BE2C (cell line): ENCODE results near the gene LAMA3.
A peak's percentile ranks its signal among the peaks of the same experiment; 100 is the strongest.

Source experiments
- DNase-seq: peaks from one replicate; pipeline ENCODE4 v3.0.0-alpha.2; 2020
- H3K27me3 ChIP-seq: fragments of 250-450 bp; sonication (Bioruptor Pico); 2 replicates; pipeline ENCODE4 v1.5.1; 2020; ENCODE audit warnings: mild to moderate bottlenecking
- H3K36me3 ChIP-seq: fragments of 250-450 bp; sonication (Bioruptor Pico); 2 replicates; pipeline ENCODE4 v1.5.1; 2020; ENCODE audit warnings: mild to moderate bottlenecking
- H3K4me1 ChIP-seq: fragments of 250-450 bp; sonication (Bioruptor Pico); 2 replicates; pipeline ENCODE4 v1.5.1; 2020
- H3K4me3 ChIP-seq: 2 replicates; pipeline ENCODE4 v1.5.1; 2011; ENCODE audit warnings: low read depth, low read length
- H3K9me3 ChIP-seq: fragments of 250-450 bp; sonication (Bioruptor Pico); 2 replicates; pipeline ENCODE4 v1.5.1; 2020
- TF ChIP-seq, protein P1 (sequence below): IDR thresholded peaks from 2 replicates; pipeline ENCODE4 v1.5.1; 2012; ENCODE audit warnings: mild to moderate bottlenecking, low read depth, low read length

The LAMA3 gene

DNA sequence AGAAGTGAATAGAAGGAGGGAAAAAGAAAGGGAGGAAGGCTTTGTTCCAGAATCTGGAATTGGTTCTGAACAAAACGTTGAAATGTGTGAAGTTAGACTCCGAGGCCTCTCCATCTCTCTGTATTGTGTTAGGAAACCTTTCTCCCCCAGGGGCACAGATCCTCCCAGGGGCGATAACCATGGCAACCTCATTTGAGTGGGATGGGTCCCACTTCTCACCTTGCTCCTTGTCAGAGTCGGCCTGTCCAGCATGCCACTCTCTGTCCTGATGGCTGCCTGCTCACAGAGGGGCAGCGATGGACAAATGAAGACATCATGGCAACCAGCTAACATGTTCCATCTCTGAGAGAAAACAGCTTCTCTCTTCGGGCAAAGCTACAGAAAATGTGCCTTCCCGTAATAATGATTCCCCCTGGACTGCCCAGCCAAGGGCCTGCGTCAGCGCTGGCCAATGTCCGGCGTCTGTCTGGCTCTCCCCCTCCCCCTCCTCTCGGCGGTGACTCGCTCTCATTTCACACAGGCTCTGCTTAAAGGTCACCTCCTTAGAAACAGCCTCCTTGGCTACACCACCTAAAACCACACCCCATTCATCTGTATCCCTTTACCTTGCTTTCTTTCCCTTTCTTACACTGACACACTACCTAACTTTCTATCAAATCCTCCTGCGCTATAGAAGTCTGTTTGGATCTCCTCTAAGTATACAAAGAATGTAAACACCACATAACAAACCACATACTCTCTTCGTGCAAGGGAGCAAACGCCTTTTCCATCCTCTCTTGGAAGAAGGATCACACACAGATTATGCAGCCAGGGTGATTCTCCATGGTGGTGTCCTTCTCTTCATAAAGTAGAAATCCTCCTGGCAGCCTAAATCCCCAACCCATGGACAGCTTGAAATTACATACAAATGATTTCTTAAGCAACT is 293.2 kb downstream of the LAMA3 start:
- TF ChIP-seq, protein P1, sequence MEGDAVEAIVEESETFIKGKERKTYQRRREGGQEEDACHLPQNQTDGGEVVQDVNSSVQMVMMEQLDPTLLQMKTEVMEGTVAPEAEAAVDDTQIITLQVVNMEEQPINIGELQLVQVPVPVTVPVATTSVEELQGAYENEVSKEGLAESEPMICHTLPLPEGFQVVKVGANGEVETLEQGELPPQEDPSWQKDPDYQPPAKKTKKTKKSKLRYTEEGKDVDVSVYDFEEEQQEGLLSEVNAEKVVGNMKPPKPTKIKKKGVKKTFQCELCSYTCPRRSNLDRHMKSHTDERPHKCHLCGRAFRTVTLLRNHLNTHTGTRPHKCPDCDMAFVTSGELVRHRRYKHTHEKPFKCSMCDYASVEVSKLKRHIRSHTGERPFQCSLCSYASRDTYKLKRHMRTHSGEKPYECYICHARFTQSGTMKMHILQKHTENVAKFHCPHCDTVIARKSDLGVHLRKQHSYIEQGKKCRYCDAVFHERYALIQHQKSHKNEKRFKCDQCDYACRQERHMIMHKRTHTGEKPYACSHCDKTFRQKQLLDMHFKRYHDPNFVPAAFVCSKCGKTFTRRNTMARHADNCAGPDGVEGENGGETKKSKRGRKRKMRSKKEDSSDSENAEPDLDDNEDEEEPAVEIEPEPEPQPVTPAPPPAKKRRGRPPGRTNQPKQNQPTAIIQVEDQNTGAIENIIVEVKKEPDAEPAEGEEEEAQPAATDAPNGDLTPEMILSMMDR, result no peak
- H3K27me3 ChIP-seq, result no peaks in the 10 kb centered on the region
- no peaks in the 10 kb centered on the region for H3K9me3 ChIP-seq
- H3K4me1 ChIP-seq, result no peaks in the 10 kb centered on the region
- DNase-seq, result peak; percentile 17
- no peaks in the 10 kb centered on the region for H3K36me3 ChIP-seq
- H3K4me3 ChIP-seq, result peak overlapping the region; percentile 26

DNA sequence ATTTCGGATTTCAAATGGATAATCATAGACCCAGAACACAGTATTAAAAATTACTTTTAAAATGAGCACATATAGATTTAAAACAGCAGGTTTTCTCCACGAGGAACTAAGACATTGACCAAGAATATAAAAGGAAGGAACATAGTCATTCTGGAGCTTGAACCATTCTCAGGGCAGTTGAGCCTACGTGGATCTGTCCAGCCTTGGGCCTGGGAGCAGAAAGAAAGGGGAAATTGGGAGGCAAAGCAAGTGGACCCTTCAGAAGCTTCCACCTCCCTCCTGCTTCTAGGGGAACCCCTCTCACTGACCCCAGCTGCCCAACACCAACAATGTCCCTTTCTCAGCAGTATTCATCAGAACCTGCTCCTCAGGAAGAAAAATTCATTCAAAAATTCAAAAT is 293.9 kb downstream of the LAMA3 start:
- DNase-seq, result no peak
- no peaks in the 10 kb centered on the region for H3K9me3 ChIP-seq
- H3K4me3 ChIP-seq, result no peak overlapping the region

DNA sequence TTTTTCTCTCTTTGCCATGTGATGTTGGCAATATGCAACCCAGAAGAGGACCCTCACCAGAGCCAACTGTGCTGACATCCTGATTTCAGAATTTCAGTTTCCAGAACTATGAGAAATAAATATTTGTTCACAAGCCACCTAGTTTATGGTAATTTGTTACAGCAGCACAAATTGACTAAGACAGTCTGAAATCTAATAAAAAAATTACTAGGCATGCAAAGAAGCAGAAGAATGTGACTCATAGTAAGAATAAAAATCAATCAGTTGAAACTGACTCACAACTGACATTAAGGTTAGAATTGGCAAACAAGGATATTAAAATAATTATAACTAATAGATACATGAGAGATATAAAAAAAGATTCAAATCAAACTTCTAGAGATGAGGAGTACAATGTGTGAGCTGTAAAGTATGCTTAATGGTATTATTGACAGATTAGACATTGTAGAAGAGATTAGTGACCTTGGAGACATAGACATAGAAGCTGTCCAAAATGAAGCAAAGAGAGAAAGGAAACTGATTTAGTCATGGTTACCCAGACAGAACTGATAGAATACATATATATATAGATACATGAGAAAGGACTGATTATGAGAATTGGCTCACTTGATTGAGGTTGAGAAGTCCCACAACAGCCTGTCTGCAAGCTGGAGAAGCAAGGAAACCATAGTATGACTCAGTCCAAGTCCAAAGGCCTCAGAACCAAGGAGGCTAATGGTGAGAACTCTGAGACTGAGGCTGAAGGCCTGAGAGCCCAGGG is 297.5 kb downstream of the LAMA3 start:
- TF ChIP-seq, protein P1, result no peak
- Histone ChIP-seq H3K36me3 (no peaks in the 10 kb centered on the region), H3K4me3 (no peak overlapping the region), H3K27me3 (no peaks in the 10 kb centered on the region), H3K9me3 (no peaks in the 10 kb centered on the region), H3K4me1 (no peaks in the 10 kb centered on the region)
- DNase-seq, result no peak

More for the DNA sequence above, 293.9 kb downstream of the LAMA3 start:
- TF ChIP-seq, protein P1, result no peak
- no peaks in the 10 kb centered on the region for H3K4me1 ChIP-seq
- no peaks in the 10 kb centered on the region for H3K27me3 ChIP-seq
- no peaks in the 10 kb centered on the region for H3K36me3 ChIP-seq

DNA sequence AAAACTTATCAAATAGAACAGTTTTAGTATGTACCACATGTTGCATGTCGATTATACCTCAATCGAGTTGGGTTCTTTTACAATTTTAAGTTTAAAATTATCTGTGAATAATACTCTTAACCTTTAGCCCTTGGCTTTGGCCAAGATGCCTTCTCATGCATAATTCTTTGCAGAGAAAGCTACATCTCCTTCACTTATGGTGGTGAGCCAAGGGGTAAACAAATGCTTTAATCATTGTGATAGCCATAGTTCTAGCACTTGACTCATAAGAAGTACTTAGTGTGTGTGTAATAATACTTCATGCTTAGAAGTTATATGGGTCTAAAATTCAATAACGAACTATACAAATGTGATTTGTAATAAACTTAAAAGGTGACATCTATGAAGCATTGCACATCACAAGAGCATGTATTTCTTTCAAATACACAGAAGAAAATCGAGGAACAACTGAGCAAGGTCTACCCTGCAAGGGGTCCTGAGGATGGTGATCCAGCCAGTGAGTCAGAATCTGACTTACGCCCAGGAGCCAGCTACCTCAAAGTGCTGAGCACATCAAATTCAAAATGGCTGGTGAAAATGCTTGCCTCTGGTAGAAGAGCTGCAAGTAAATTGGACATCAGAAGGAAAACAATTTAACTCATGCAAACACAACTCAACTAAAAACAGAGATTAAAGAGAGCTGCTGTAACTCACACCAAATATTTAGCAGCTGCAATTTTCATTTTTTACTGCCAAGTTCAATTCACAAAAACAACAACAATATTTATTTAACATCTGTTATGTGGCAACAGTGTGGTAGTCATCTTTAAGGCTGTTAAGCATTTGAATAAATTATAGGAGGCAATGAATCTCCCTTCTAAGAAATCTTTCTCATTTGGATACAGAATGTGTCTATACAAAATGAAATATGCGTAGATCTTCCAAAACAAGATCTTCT is 301.5 kb downstream of the LAMA3 start:
- Histone ChIP-seq H3K27me3 (no peaks in the 10 kb centered on the region), H3K36me3 (no peaks in the 10 kb centered on the region), H3K4me1 (no peaks in the 10 kb centered on the region), H3K9me3 (no peaks in the 10 kb centered on the region), H3K4me3 (no peak overlapping the region)
- DNase-seq, result no peak
- TF ChIP-seq, protein P1, result no peak

DNA sequence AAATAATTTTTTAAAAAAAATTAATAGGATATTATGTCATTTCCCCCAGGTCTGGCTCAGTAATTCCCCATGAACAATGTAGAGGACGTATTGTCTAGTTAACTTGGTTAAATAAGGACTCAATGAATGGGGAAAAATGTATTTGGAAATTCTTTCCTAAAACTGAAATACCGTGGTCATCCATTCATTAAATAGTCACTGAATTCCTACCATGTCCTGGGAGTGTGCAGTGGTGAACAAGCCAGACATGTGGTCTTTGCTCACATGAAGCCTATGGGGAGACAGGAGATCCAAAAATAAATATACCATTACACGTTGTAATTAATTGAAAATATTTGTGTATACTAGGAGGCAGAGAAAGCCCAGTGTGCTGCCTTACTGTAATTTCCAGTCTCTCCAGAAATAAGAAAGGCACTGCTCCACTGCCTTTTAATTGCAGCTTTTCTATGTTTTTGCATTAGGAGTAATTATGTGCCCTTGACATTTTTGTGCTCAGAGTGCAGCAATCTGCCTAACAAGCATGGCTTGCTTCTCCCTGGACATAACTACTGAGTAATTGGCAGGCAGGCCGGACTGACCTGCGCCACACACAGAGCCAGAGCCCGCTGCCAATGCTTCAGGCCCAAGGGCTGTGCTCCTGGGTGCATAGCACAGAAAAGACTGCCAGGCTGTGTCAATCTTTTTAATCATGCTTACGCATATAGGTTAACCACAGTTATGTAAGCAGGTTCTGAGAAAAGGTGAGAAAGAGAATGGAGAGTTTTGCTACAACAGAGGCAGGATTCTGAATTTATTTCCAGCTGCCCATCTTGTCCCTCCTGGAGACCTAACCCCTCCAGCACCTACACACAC is 303.1 kb downstream of the LAMA3 start:
- Histone ChIP-seq H3K4me1 (no peaks in the 10 kb centered on the region), H3K27me3 (no peaks in the 10 kb centered on the region), H3K4me3 (no peak overlapping the region), H3K9me3 (no peaks in the 10 kb centered on the region), H3K36me3 (no peaks in the 10 kb centered on the region)
- no peak for DNase-seq
- TF ChIP-seq, protein P1, result no peak
